ENCODE data around the gene HRH1. TPM values are rescaled to one million over a fixed set of nuclear protein-coding genes. Genes with fewer than 3 reads are reported as not detected.
"Not testable (repeated sequence)": the region's sequence is repeated elsewhere in the genome, so short reads cannot be mapped to it uniquely, and the experiment has no call there.

HRH1 gene
- total RNA-seq (2022) (1.3 and 1.6 TPM in 2 replicates), Bru-seq, nascent RNA (percentile 28 among the genes with signal in this experiment), BruChase-seq, experiment 1, labeled RNA remaining after a 2-hour chase (percentile 25 among the genes with signal in this experiment), BruChase-seq, experiment 2, labeled RNA remaining after a 6-hour chase (percentile 25 among the genes with signal in this experiment)
- long read RNA-seq, partial matches to known transcripts: 0 of 7 reads
- long read RNA-seq, other reads (novel, unspliced or antisense): 7 of 7 reads

GRCh38 chr3:11154036-11154952, at the start of gene HRH1:
HRH1 (plus strand) TSS chr3:11154493; CDS start chr3:11259038, 104,545 bp downstream.
- peaks cover 12% of the 10 kb centered on the region for H3K27me3 Mint-ChIP-seq (ENCODE audit: insufficient read depth, unreplicated experiment)
- CTCF ChIA-PET: interaction anchor here (0.8 kb wide), 1 partner anchor 52 kb away, joined by 4 read pairs; no protein-coding TSS in a partner anchor
- no peak for TF ChIP-seq CTCF (IDR thresholded peaks at IDR 0.05; ENCODE audit: insufficient read depth in 1 of 2, low read depth in 1 of 2, low read length in 1 of 2, severe bottlenecking in 1 of 2, unreplicated experiment in 1 of 2)
- H3K4me1 Mint-ChIP-seq (ENCODE audit: low read depth, unreplicated experiment): no peaks in the 10 kb centered on the region
- peak within 1 kb of the TSS; percentile 27 for H3K4me3 Mint-ChIP-seq (ENCODE audit: unreplicated experiment)
- intact Hi-C loops (cut with micrococcal nuclease; ENCODE audit: unreplicated experiment): no loop called here
- peak in 1 of 2 experiments; percentile 5 for DNase-seq
- no TSS peak for BruUV-seq (replicated peaks)
- Histone ChIP-seq H3K9me3 (no peaks in the 10 kb centered on the region), H3K36me3 (ENCODE audit: control insufficient read depth, insufficient read depth, low read length) (no peaks in the 10 kb centered on the region), H3K4me1 (no peaks in the 10 kb centered on the region), H3K27me3 (replicated peaks; ENCODE audit: control insufficient read depth, insufficient read depth, low read length) (peaks cover 4% of the 10 kb centered on the region), H3K4me3 (ENCODE audit: low read depth, low read length) (peak within 1 kb of the TSS; percentile 27)
- H3K9me3 Mint-ChIP-seq (ENCODE audit: unreplicated experiment): no peaks in the 10 kb centered on the region
- POLR2A ChIA-PET: interaction anchor here (0.5 kb wide), 1 partner anchor 118 kb away, joined by 4 read pairs; the partner anchor contains the start of gene ATG7
- no peaks in the 10 kb centered on the region for H3K36me3 Mint-ChIP-seq (ENCODE audit: insufficient read depth, unreplicated experiment)
- H3K27ac Mint-ChIP-seq (ENCODE audit: unreplicated experiment): no peak within 1 kb of the TSS

- H3K4me1 Mint-ChIP-seq (ENCODE audit: low read depth, unreplicated experiment); intact Hi-C loops (cut with micrococcal nuclease; ENCODE audit: unreplicated experiment); H3K27me3 ChIP-seq (replicated peaks; ENCODE audit: control insufficient read depth, insufficient read depth, low read length); H3K36me3 Mint-ChIP-seq (ENCODE audit: insufficient read depth, unreplicated experiment); POLR2A ChIA-PET; DNase-seq; H3K4me1 ChIP-seq; BruUV-seq (replicated peaks); H3K9me3 Mint-ChIP-seq (ENCODE audit: unreplicated experiment); H3K27ac Mint-ChIP-seq (ENCODE audit: unreplicated experiment); H3K4me3 ChIP-seq (ENCODE audit: low read depth, low read length); H3K36me3 ChIP-seq (ENCODE audit: control insufficient read depth, insufficient read depth, low read length); CTCF ChIA-PET; H3K4me3 Mint-ChIP-seq (ENCODE audit: unreplicated experiment); H3K9me3 ChIP-seq: not testable (repeated sequence)
- peaks cover 17% of the 10 kb centered on the region for H3K27me3 Mint-ChIP-seq (ENCODE audit: insufficient read depth, unreplicated experiment)
These were observed 41.0 kb upstream of the HRH1 start for GRCh38 chr3:11113316-11113715.

GRCh38 chr3:11115548-11115947, 38.7 kb upstream of the HRH1 start:
- Histone ChIP-seq H3K27me3 (replicated peaks; ENCODE audit: control insufficient read depth, insufficient read depth, low read length) (no peaks in the 10 kb centered on the region), H3K4me1 (no peaks in the 10 kb centered on the region), H3K9me3 (no peaks in the 10 kb centered on the region), H3K36me3 (ENCODE audit: control insufficient read depth, insufficient read depth, low read length) (no peaks in the 10 kb centered on the region), H3K4me3 (ENCODE audit: low read depth, low read length) (no peak overlapping the region)
- Mint-ChIP-seq H3K36me3 (ENCODE audit: insufficient read depth, unreplicated experiment) (no peaks in the 10 kb centered on the region), H3K27me3 (ENCODE audit: insufficient read depth, unreplicated experiment) (peaks cover 9% of the 10 kb centered on the region), H3K27ac (ENCODE audit: unreplicated experiment) (no peak overlapping the region), H3K4me3 (ENCODE audit: unreplicated experiment) (no peak overlapping the region), H3K9me3 (ENCODE audit: unreplicated experiment) (no peaks in the 10 kb centered on the region), H3K4me1 (ENCODE audit: low read depth, unreplicated experiment) (no peaks in the 10 kb centered on the region)
- no peak for DNase-seq
- intact Hi-C loops (cut with micrococcal nuclease; ENCODE audit: unreplicated experiment): no loop called here
- ChIA-PET POLR2A (no interaction called here), CTCF (no interaction called here)
- BruUV-seq (replicated peaks): no TSS peak
- no peak for TF ChIP-seq CTCF (IDR thresholded peaks at IDR 0.05; ENCODE audit: insufficient read depth in 1 of 2, low read depth in 1 of 2, low read length in 1 of 2, severe bottlenecking in 1 of 2, unreplicated experiment in 1 of 2)
